NCI-H1105 treated with DMSO at 0.1 percent for 48 hours (cell line): Measurements from ENCODE around the gene BNC2.

Experiments used
- DNase-seq: peaks from one replicate; lab custom pipeline; 2025; lab: John Stamatoyannopoulos, UW

The BNC2 gene

DNA sequence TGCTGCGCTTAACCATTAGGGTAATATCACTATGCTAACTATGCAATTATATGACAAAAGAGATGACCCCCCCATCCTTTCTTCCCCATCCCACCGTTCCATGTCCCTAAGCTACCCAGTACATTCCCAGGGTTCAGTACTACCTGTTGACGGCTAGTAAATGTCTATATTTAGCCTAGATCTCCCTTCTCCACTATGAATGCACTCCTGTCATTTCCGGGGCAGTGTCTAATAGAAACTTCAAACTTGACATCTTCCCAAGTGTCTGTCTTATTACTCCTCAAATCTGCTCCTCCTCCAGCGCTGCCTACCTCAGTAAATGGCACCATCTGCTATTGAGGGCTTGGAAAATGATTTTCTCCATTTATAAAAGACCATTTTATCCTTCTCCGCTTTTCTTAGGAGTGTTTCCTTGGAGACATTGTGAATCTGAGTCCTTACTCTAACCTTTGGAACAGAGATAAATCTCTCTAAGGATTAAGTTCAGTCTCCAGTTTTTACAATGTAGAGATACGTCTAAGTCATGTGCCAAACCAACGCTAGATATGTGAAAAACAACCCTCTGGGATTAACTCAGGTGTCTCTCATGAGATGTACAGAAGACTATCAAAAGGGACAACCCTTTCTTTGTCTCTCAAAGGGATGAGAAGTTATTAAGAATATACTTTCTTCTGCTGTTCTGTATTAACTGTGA is 114.9 kb downstream of the BNC2 start:
- no peak for DNase-seq

DNA sequence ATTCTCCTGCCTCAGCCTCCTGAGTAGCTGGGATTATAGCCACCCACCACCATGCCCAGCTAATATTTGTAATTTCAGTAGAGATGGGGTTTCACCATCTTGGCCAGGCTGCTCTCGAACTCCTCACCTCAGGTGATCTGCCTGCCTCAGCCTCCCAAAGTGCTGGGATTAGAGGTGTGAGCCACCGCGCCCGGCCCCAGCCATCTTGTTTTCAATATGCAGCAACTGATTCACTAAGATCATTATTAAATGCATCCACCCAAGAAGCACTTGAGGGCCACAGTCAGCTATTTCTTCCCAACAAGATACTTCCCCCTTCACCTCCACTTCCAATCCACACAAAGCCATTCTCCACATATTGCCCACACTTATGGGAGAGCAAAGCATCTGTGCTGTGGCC is 115.8 kb downstream of the BNC2 start:
- DNase-seq: no peak

DNA sequence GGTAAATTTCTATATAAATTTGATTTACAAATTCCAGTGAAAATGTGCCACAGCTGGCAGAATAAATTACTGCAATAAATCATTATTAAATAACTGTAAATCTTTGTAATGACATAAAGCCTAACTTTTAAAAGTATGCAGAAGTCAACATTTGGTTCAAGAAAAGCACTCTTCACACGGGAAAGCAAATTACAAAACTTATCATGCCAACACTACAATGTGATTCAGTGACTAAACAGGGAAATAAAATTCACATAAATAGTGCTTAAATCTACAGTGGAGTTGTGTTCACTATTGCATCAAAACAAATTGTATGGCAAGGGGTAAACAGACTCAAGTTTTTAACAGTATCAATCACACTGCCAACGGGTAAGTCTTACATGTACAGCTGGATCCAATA is 117.2 kb downstream of the BNC2 start:
- DNase-seq: no peak

DNA sequence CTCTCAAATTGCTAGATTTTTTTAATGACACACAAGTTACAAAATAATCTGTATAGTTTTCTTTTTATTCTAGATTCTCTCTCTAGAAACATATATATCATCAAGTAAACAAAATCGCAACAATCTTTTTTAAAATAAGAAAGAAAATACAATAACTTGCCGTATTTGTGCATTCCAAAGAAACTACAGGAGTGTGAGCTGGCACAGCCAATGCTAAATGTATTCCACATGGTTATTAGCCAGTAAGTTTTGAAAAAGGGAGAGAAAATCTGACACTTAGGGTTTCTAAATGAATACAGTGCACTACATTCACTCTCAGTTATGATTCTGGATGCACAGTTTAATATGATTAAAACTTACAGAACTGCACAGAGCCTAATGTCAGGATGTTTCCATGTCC is 117.9 kb downstream of the BNC2 start:
- DNase-seq: no peak

DNA sequence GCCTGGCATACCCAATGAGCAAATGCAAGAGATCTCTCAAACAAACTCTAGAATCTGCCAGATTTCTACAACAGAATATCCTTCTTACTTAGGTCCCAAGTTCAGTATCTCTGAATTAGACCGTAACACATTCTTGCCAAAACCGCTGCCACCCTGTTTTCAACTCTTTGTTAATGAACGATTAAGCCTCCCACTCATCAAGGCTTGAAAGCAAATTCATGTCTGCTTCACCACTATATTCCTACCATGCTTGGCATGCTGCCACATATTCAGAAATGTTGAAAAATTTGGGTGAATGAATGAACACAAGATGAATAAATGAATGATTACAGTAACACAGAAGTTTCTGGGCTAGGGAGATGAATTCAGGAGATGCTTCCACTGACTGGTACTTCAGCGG is 119.9 kb downstream of the BNC2 start:
- DNase-seq: no peak

DNA sequence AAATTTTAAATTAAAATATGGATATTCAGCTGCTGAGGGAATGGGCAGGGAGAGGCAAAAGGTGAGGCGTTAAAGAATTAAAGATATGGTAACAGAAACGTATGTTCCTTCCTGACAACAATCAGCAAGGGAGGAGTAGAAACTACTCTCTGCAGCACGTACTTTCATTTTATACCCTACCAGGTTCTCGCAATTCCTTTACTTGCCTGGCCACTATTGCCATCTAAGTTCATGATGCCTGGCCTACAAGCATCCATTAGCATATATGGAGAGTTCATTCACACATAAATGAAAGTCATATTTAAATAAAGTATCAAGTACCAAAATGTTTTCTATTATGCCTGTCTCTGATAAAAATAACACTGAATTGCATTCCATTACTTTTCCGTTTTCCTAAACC is 125.1 kb downstream of the BNC2 start:
- no peak for DNase-seq

DNA sequence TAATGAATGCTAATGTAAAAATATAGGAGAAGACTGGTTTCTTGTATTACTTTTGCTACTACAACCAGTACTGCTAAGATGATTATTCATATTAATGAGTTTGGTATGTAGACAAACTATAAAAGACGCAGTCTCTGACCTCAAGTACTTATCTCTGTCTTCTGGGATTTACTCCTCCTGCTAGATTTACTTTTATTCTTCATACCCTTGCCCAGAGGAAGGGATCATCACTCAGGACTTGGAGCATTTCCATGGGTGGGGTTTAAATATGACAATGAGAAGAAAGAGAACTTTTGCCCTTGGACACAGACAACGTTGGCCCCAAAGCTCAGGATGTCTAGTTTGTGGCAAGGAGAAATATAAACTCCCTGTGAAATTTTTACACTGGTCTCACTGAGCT is 126.1 kb downstream of the BNC2 start:
- DNase-seq: no peak

DNA sequence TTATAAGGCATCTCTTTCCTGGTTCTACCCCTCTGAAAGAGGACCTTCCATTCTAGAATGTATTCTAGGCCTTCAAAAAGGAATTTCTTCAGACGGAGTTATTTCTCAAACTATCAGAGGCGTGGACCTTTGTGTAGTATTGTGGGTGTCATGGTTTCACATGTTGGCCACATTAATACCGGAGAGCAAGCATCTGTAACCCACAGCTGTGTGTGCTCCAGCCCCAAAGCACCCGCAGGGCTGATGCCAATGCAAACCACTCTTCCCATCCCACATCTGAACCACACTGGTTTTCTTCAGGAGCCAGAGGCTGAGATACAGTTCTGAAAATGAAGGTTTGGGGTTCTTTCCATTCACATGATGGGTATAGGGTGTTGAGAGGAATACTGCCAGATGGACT is 127.1 kb downstream of the BNC2 start:
- no peak for DNase-seq

DNA sequence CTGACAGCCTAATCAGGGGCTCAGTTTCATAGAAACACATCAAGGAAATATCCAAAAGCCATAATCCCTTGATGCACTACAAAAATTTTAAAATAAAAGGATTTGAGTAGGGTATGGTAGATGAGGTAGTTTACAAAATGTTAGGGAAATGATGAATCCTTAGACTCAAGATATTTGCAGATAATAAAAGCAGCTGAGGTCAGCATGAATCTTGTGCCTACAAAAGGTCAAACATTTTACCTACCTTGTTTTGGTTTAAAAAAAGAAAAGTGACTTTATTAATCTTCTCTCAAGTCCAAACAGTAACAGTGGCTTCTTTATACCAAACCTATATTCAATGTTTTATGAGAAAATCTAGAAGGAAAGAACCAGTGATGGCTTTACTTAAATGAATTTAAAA is 135.5 kb downstream of the BNC2 start:
- no peak for DNase-seq

DNA sequence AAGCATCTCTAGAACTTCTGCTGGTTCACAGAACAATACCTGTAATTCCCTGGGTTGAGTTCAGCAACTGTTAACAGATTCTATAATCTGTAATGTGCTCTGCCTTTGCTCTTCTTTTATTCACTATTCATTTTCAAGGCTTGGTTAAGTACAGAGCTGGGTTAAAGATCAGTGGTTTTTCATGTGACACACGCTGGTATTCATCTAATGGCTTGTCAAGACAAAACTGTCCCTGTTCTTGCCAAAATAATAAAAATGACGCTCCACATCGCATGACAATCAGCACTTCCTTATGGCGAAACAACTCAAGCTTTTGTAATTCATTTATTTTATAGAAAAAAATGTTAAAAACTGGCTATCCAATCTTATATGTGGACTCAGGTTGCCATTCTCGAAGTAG is 137.9 kb downstream of the BNC2 start:
- no peak for DNase-seq

DNA sequence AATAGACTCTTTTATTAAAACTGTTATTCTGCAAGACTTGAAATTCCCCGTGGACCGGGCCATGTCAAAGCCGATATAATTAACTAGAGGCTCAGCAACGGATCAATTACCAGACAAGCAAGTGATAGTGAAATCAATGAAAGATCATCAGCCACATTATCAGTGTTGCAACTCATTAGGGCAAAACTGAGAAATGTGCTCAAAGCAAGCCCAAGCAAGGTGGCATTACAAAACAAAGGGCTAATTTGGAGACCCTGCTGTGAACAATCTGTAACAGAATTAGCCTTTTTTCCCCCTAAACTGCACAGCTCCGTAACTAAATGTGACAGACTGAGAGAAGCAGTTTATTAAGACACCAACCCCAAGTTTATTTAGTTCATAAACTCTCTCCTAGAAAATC is 140.3 kb downstream of the BNC2 start:
- DNase-seq: no peak

DNA sequence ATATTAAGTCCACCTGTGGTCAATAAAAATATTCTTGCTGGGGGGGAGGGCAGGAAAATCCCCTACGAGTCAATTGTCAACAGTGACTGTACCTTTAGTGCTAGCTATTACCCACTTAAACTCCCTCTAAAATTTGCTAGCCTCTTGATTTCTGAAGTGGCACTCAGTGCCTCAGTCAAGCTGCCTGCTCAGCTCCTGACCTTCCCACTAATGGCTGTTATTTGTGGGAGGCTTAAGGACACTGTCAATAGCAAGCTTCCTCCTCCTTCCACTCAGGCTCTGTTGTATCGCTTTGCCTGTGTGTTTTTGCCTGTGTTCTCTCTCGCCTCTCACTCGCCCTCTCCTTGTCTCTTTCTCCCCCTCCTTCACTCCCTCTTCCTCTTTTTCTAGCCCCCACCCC is 140.8 kb downstream of the BNC2 start:
- DNase-seq: peak; percentile 98

DNA sequence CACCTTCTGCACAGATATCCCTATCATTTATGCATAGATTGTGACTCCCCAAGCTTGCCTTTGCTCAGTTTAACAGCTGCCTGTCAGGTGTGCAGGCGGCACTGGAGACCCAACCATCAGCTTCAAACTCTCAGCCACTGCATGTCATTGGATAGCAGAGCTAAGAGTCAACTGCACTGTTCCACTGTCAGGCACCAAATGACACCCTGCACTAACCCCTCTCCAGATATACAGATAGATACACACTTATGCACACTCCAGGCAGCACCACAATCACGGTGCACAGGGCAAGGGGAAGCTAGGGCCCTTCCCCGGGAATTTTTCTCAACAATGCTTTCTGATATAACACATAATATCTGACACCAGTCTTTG is 142.3 kb downstream of the BNC2 start:
- no peak for DNase-seq

DNA sequence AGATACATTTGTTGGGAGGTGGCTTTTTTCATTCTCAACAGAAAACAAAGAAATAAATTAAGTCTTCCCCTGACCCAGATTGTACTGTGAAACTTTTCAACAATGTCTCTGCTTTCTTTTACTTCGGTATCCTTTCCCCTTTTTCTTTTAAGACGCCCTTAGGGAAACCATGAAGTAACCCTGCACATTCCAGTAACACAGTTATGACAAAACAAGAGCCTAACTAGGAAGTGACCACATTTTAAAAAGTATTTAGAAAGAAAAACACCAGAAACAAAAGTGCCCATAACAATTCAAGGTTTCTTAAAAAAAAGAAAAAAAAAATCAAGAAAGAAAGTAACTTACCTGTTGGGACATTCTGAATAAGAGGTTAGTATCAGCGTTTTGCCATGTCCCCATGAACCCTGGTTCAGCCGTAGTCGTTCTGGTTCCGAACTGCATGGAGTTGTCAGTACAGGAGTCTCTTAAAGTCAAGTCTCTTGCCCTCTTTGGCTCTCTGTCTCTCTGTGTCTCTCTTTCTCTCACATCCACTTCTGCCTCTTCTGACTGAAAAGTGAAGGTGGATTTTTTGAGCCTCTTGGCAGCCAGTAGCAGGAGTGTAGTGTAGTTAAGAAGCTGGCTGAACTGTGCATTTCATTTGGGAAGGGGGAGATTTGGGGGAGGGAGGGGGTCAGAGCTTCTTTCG is 142.9 kb downstream of the BNC2 start:
- no peak for DNase-seq

DNA sequence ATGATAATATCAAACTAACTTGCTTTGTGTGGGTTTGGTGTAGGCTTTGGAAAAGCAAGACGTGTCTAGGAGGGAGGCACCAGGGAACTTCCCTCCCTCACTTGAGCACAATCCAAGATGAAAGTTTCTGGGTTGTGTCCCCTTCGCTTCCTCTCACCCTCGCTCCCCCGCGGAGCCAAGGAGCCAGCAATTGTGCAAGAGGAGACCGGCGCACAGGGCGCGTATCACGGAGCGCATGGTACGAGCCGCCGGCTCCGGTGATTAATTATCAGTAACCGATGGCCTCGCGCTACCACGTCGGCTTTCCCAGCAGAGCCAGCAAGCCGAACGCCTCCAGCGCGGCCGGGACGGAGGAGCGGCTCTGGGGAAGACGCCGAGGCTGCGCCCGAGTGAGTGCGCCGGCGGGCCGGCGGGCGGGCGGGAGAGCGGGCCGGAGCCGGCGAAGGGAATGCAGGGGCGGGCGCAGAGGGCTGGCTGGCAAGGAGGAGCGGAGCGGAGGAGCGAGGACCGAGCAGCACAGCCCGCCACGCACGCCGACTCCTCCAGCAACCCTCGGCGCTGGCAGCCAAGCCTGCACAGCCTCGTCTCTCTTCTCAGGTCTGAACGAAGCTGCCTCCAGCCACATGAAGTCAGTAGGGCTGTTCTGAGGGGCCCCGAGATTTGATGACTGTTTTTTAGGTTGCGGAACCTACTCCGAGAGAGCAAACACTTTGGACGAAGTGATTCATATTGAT is 143.6 kb downstream of the BNC2 start:
- peak; percentile 72 for DNase-seq

DNA sequence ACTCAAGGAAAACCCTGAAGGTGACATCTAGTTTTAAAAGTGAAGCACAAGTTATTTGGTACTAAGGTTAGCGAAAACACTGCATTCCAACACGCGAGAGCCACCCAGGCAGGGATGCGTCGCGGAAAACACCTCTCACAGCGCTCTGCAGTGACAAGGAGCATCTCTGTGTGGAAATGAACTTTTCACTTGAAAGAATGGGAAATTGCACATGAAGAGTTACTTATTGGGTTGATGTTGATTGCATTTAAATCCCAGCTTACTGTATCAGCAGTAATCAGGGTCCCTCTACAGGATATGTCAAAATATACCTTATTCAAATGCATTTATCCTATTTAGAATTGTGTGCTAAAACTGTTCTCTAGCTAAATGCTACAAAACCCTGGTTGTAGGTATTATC is 144.4 kb downstream of the BNC2 start:
- peak; percentile 23 for DNase-seq

DNA sequence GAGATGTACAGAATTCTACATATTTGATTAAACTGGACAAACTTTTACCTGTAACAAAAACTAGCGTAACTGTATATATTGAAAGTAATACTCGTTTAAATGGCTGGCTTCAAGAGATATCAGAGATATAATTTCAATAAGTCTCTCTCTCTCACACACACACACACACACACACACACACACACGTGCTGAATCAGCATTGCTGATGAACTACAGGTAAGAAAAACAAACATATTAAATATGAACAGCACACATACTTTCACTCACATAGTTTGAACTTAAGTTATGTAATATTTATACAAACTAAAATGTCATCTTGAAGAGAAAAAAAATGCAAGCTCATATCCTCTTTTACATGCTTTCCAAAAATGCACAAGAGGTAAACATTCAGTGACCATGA is 145.4 kb downstream of the BNC2 start:
- DNase-seq: no peak

DNA sequence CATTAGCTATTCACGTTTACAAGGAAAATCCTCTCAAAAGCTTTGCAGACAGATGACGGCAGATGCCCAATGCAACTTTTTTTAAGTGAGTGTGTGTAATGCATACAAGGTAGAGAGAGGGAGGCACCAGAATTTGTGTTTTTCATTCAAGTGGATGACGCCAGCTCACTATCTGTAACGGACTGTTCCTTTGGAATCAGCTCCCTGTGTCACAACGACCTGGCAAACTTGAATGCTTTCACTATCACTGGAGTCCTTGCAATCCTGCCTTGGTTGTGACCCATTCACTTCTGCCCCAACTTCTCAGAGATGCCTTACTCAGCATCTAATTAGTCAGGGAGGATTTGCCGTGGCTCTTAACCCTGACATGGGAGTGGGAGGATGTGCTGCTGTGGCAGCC is 148.5 kb downstream of the BNC2 start:
- no peak for DNase-seq

DNA sequence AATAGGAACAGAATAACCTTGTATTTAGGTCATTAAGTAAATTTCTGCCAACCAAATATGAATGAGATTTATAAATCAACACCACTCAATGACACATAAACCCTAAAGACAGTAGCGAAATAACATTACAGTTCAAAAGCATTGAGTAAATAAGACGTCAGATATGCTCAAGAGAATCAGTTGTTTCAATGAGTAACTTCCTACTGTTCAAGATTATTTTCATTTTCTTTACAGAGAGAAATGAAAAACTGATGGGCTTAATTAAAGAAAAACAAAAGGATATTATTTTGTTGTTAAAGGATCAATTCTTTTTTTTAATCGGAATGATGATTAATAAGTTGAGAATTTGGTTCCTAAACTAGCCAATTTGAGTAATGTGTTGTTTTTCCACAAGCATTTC is 150.1 kb downstream of the BNC2 start:
- DNase-seq: no peak

DNA sequence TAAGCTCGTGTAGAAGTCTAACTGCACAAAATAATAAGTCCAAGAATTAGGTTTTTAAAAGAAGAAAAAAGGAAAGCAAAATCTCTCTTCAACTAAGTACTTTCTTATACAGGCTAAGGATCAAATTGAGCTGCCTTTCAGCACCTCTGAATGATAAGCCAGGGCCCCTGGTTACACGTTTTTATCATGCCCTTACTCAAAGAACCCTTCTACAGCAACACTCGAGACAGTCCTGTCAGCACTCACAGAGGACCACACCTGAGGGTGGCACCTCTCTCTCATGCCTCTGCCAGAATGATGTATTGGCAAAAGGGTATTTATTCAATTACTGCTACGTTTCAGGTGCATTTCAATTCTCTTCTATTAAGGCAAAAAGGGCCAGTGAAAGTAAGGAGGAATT is 150.5 kb downstream of the BNC2 start:
- no peak for DNase-seq

DNA sequence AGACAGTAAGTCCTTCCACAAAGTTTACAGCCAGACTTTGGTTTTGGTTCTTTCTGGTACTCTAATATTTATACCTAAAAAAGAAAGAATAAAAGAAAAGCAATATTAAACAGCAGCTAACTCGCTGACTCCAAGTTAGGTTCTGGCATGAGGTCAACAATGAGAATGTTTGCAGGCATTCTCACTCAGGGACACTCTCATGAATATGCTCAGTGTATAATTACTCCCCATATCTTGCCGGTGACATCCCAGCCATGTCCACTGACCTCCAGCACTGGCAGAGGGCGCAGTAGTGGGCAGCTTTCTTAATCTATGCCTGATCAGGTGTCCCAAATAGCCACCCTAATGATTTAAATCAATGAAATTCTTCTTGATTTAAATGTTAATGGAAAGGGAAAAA is 151.5 kb downstream of the BNC2 start:
- no peak for DNase-seq

DNA sequence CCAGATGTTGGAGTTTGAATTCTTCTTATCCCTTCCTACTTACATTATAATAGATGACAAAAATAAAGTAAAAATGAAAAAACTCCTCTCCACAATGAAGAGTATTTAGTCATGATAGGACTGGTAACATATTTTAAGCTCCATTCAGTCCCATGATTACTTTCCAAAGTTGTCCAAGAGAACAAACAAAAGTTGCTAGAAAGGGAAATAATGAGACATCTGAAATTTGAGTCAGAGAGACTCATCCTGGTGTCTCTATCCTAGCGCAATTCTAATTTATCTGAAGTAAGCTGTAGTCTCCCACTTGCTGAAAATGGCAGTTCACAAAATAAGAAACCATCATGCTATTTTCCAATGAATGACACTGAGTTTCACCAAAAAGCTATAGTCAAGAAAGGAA is 152.2 kb downstream of the BNC2 start:
- DNase-seq: no peak

DNA sequence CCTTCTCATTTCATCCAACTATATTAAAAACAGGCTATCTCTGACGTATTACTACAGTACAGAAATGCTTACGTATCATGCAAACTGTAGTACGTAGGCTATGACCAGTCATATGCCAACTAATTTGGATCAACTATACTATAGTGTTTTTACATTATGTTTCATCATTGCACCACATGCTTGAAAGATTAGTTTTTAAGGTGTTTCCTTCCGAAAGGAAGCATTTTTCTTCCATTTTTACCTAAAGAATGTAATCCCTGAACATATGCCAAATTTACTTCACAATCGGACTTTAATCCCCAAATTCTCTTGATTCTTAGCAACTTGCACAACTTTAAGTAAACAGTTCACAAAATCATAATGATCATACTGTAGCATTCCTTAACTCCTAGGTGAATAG is 153.9 kb downstream of the BNC2 start:
- no peak for DNase-seq

DNA sequence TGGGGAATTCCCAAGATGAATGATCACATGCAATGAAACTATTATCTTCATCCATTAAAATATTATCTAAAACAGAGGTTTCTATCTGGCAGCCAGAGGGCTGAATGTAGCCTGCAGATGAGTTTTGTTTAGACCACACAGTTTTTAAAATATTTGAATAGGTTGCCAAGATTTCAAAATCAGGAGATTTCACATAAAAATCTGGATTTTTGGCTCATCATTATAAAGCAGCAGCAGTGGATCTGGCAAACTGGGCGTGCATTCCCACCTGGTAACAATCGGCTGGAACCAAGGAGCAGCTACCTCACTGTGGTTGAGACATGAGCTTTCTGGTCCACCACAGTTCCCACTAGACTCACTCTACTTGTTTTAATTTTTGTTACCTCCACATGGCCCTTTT is 155.1 kb downstream of the BNC2 start:
- no peak for DNase-seq
